ENCODE measurements around the gene MRTFB.

DNA sequence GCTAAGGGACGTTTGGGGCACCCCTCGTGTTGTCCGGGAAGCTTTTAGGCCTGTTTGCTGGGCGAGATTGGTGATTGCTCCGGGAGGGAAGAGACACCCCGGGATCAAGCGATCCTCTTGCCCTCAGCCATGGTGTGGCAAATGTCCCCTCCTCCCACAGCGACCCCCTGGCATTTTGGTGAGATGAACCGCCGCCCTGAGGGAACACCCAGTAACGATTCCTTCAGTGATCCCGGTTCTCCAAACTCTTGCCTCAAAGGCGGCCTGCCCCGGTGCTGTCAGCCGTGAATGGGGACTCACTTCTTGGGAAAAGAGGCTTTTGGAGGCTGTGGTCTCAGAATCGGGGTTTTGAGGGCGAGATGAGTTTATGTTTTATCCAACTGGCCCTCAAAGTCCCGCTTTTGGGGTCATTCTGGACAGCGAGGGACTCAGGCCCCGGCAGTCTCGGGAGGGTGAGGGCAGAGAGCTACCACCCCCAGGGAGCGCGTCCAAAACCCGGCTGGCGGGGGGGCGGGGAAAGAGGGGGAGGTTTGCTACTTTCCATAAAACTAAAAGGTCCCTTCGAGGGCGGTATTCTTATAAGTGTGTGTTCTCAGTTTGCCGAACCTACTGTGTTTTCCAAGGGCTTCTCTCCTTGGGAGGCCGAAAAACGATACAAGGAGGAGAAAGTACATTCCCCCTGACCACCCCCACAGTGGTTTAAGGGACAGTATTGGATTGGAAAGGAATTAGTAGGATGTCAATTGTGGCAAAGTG is 232.7 kb downstream of the MRTFB start:
- TF ChIP-seq, protein P1, sequence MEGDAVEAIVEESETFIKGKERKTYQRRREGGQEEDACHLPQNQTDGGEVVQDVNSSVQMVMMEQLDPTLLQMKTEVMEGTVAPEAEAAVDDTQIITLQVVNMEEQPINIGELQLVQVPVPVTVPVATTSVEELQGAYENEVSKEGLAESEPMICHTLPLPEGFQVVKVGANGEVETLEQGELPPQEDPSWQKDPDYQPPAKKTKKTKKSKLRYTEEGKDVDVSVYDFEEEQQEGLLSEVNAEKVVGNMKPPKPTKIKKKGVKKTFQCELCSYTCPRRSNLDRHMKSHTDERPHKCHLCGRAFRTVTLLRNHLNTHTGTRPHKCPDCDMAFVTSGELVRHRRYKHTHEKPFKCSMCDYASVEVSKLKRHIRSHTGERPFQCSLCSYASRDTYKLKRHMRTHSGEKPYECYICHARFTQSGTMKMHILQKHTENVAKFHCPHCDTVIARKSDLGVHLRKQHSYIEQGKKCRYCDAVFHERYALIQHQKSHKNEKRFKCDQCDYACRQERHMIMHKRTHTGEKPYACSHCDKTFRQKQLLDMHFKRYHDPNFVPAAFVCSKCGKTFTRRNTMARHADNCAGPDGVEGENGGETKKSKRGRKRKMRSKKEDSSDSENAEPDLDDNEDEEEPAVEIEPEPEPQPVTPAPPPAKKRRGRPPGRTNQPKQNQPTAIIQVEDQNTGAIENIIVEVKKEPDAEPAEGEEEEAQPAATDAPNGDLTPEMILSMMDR (conservative IDR thresholded peaks at IDR 0.05 in 1 of 2, IDR thresholded peaks at IDR 0.05 in 1 of 2; ENCODE audit: low read depth in 1 of 2, low read length in 2 of 2): no peak
- no peak for TF ChIP-seq EZH2 (IDR thresholded peaks at IDR 0.05; ENCODE audit: low read length, missing control alignments)

Measured in fibroblast of lung (primary cell).